Fibroblast of villous mesenchyme (primary cell): ENCODE measurements around the gene TMEM63A. TPM values are rescaled to one million over a fixed set of nuclear protein-coding genes. Genes with fewer than 3 reads are reported as not detected.

Experiments
- DNase-seq: peaks from one replicate; pipeline ENCODE4 v3.0.0-alpha.2; 2010; ENCODE audit warnings: low read depth
- H3K4me3 ChIP-seq: 2 replicates; pipeline ENCODE4 v1.5.1; 2011; ENCODE audit warnings: low read depth, mild to moderate bottlenecking, low read length
- CTCF ChIP-seq: IDR thresholded peaks from 2 replicates; pipeline ENCODE4 v1.5.1; 2012; ENCODE audit warnings: low read depth, mild to moderate bottlenecking, low read length; ENCODE audit not compliant: insufficient read depth
- total RNA-seq: library from RNA; depleted of rRNA; stranded (reverse); fragments of >200 nt; gene quantifications from 2 replicates; pipeline ENCODE4 v1.2.3, GENCODE V29; 2012

The TMEM63A gene
- total RNA-seq, 1 donor, result 26.3 TPM

GRCh38 chr1:225873281-225873850, 8.8 kb downstream of the TMEM63A start:
- no peak overlapping the region for H3K4me3 ChIP-seq
- no peak for DNase-seq
- TF ChIP-seq CTCF, result no peak

GRCh38 chr1:225872075-225872430, 10.1 kb downstream of the TMEM63A start:
- no peak for TF ChIP-seq CTCF
- DNase-seq, result no peak
- H3K4me3 ChIP-seq, result no peak overlapping the region

- no peak for TF ChIP-seq CTCF
- no peak for DNase-seq
- H3K4me3 ChIP-seq, result no peak overlapping the region
These were observed 10.7 kb downstream of the TMEM63A start for GRCh38 chr1:225871359-225872074.

GRCh38 chr1:225870911-225871310, 11.3 kb downstream of the TMEM63A start:
- no peak for DNase-seq
- no peak for TF ChIP-seq CTCF
- no peak overlapping the region for H3K4me3 ChIP-seq

- no peak overlapping the region for H3K4me3 ChIP-seq
- no peak for TF ChIP-seq CTCF
These were observed 13.4 kb downstream of the TMEM63A start for GRCh38 chr1:225868631-225869330.

GRCh38 chr1:225866981-225867380, 15.2 kb downstream of the TMEM63A start:
- TF ChIP-seq CTCF, result no peak
- no peak overlapping the region for H3K4me3 ChIP-seq
- DNase-seq, result no peak

More at GRCh38 chr1:225868631-225869330, 13.4 kb downstream of the TMEM63A start:
- no peak for DNase-seq
